Erythroblast (primary cell): ENCODE measurements around the gene NAV3.

Experiments used
- GATA1 ChIP-seq: IDR thresholded peaks from 2 replicates; pipeline ENCODE4 v1.6.1; 2011; ENCODE audit warnings: low read depth, mild to moderate bottlenecking, control low read depth, low read length, moderate library complexity
- POLR2A ChIP-seq: IDR thresholded peaks from 2 replicates; pipeline ENCODE4 v1.6.1; 2011; ENCODE audit warnings: mild to moderate bottlenecking, low read length

- TF ChIP-seq GATA1 (no peak), POLR2A (no peak)
These were observed 11.7 kb downstream of the NAV3 start for GRCh38 chr12:77842430-77842829.
